Heart right ventricle (tissue), 16 donors: ENCODE data around the gene UBLCP1. TPM values are rescaled to one million over a fixed set of nuclear protein-coding genes. Genes with fewer than 3 reads are reported as not detected.
A peak's percentile ranks its signal among the peaks of the same experiment; 100 is the strongest.
"Not testable (repeated sequence)": the region's sequence is repeated elsewhere in the genome, so short reads cannot be mapped to it uniquely, and the experiment has no call there.

Experiments used
- ATAC-seq, 8 donors: fragments of 200-7000 bp; cut with Tn5 transposase; one replicate each; pipeline ENCODE4 v1.9.1; 2020; ENCODE audit warnings: mild to moderate bottlenecking in 8 of 8, moderate library complexity in 8 of 8, moderate number of reproducible peaks in 1 of 8
- DNase-seq, 2 donors: peaks; one replicate each; pipeline ENCODE4 v3.0.0-alpha.2; 2020
- H3K27ac ChIP-seq, 10 donors: fragments of 200-600 bp; sonication (generic) in 2 of 10; one replicate each; pipeline versions ENCODE4 v1.5.0 to v1.8.0; 2020 to 2022; ENCODE audit warnings: mild to moderate bottlenecking in 3 of 10
- H3K27me3 ChIP-seq, 7 donors: fragments of 200-600 bp; one replicate each; pipeline ENCODE4 v1.8.0; 2021 to 2022; ENCODE audit warnings: mild to moderate bottlenecking in 2 of 7
- H3K36me3 ChIP-seq, 9 donors: fragments of 200-600 bp; sonication (generic) in 1 of 9; one replicate each; pipeline versions ENCODE4 v1.5.0 to v1.8.0; 2020 to 2022; ENCODE audit warnings: mild to moderate bottlenecking in 2 of 9
- H3K4me1 ChIP-seq, 9 donors: fragments of 200-600 bp; sonication (generic) in 1 of 9; one replicate each; pipeline versions ENCODE4 v1.5.0 to v1.8.0; 2020 to 2022; ENCODE audit warnings: mild to moderate bottlenecking in 4 of 9
- H3K4me3 ChIP-seq, 10 donors: fragments of 200-600 bp; sonication (generic) in 2 of 10; one replicate each; pipeline versions ENCODE4 v1.5.0 to v1.8.0; 2020 to 2022; ENCODE audit warnings: mild to moderate bottlenecking in 7 of 10, moderate library complexity in 2 of 10
- H3K9me3 ChIP-seq, 11 donors: fragments of 200-600 bp in 10 of 11; sonication (generic) in 2 of 11; one replicate each; pipeline versions ENCODE4 v1.5.0 to v1.8.0; 2013 to 2022; ENCODE audit warnings: mild to moderate bottlenecking in 2 of 11, control low read depth in 1 of 11, moderate library complexity in 1 of 11
- WGBS, 2 donors: extraction: QIAGEN DNeasy Blood & Tissue Kit; methylation state at CpG; one replicate each; pipeline ENCODE4 v1.1.7; 2013; ENCODE audit warnings: inconsistent platforms in 1 of 2; 5-methylcytosine and 5-hydroxymethylcytosine counted together
- intact Hi-C, 10 donors: fragments of 100-400 bp; cut with DNase I; formaldehyde crosslinking; loops; one replicate each; pipeline versions ENCODE4 v1.11.1 to v1.14.2; 2022
- polyA plus RNA-seq, 2 donors: library from polyadenylated mRNA; stranded (reverse); fragments of 200-250 nt; gene quantifications; one replicate each; pipeline ENCODE4 v1.2.3, GENCODE V29; 2013
- total RNA-seq, 10 donors: library from RNA; stranded (reverse); fragmentation: NEBNext Ultra II Directional in 3 of 10; extraction: Animal tissue kit (Norgen Biotek cat#: 25700) in 3 of 10; gene quantifications; one replicate each; pipeline versions ENCODE4 v1.2.1 to v1.2.4, GENCODE V29; 2021 to 2023
- TF ChIP-seq, protein P1 (sequence below), 9 donors: fragments of 200-600 bp; sonication (generic) in 2 of 9; IDR thresholded peaks; one replicate each; pipeline versions ENCODE4 v1.5.0 to v1.8.0; 2021 to 2022; ENCODE audit warnings: antibody characterized with exemption in 9 of 9, mild to moderate bottlenecking in 5 of 9, moderate library complexity in 1 of 9
- donor health status: Arrhythmogenic right ventricular cardiomyopathy.
- donor health status: ischemic (EF 13 %, LVEDD 7.1; RV severe dilation, severe dysfunction).
- donor health status: healthy with polysubstance abuse.
- donor health status: DM: no; HTN: yes; CAD: no.
- donor health status: DM: no; HTN: no; CAD: no.
- donor health status: ischemic (EF 25% LVEDD 6.9; RV normal size, moderate dysfunction).
- donor health status: ischemic (EF 25% LVEDD 5.7; RV mildly dilated, moderate dysfunction).
- donor health status: healthy.
- donor health status: DM: yes; HTN: yes; CAD: no.
- donor health status: Ischemic cardiomyopathy.
- donor health status: ischemic (EF 35%, LVEDD 5.7; RV mildly dilated, moderate dysfunction).
- donor health status: nonischemic (EF 11% LVEDD 7.7; RV severe dilation, severe dysfunction).
- donor health status: DM: yes; HTN: yes; CAD: no.
- donor health status: PGD.
- donor health status: ischemic (EF 29% LVEDD 5.4; RV normal size, mild dysfunction).
- donor health status: nonischemic (EF 23%, LVEDD 6.1; RV moderate dilation, normal function).

UBLCP1 gene
- total and polyA plus RNA-seq, 12 donors, result 11.6 to 20.9 (median 13.9) TPM

DNA sequence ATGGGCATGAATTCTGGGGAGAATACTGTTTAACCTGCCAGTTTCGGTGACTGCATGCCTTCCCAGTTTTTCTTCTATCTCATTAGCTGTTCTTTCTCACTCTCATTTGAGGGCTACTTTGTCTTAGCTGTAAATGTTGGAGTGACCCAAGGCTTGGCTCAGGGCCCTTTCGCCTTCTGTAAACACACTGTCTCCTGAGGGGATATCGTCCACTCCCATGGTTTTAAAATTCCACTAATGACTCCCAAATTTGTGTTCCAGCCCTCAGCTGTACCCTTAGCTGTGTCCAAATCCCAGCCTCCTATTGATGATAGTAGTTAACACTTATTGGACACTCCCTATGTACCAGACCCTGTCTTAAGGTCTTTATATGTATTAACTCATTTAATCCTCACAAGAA lies 39.6 kb upstream of the UBLCP1 start:
- DNase-seq, result no peak
- Histone ChIP-seq H3K9me3 (no peaks in the 10 kb centered on the region), H3K4me3 (no peak overlapping the region), H3K4me1 (no peaks in the 10 kb centered on the region), H3K36me3 (no peaks in the 10 kb centered on the region), H3K27ac (no peak overlapping the region), H3K27me3 (no peaks in the 10 kb centered on the region)
- intact Hi-C loops, result no loop called here
- 73 to 74% methylated on average over 3 of the region's 3 CpGs for WGBS, 2 donors
- peak in 2 of 8 donors; percentile 47 to 62 for ATAC-seq
- TF ChIP-seq, protein P1, sequence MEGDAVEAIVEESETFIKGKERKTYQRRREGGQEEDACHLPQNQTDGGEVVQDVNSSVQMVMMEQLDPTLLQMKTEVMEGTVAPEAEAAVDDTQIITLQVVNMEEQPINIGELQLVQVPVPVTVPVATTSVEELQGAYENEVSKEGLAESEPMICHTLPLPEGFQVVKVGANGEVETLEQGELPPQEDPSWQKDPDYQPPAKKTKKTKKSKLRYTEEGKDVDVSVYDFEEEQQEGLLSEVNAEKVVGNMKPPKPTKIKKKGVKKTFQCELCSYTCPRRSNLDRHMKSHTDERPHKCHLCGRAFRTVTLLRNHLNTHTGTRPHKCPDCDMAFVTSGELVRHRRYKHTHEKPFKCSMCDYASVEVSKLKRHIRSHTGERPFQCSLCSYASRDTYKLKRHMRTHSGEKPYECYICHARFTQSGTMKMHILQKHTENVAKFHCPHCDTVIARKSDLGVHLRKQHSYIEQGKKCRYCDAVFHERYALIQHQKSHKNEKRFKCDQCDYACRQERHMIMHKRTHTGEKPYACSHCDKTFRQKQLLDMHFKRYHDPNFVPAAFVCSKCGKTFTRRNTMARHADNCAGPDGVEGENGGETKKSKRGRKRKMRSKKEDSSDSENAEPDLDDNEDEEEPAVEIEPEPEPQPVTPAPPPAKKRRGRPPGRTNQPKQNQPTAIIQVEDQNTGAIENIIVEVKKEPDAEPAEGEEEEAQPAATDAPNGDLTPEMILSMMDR (IDR thresholded peaks at IDR 0.05), result no peak

DNA sequence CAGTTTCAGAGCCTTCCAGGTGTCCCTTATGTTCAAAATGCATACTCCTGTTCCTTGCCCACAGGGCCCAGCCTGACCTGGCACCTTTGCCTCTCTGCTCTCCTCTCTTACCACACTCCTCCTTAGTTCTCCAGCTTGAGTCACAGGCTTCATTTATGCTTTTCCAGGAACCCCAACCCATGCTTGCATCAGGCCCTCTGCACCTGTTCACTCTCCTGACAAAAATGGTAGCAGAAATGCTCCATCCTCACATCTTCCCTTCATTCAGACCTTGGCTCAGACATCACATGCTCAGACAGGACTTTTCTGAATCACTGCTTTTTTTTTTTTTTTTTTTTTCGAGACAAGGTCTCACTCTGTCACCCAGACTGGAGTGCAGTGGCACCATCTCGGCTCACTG lies 38.6 kb upstream of the UBLCP1 start:
- ATAC-seq (no peak), DNase-seq (no peak)
- Histone ChIP-seq H3K27ac (no peak overlapping the region), H3K9me3 (no peaks in the 10 kb centered on the region), H3K4me1 (no peaks in the 10 kb centered on the region), H3K4me3 (no peak overlapping the region), H3K27me3 (no peaks in the 10 kb centered on the region), H3K36me3 (no peaks in the 10 kb centered on the region)
- WGBS, 2 donors, result 75 to 100% methylated on average over 2 of the region's 2 CpGs
- TF ChIP-seq, protein P1 (IDR thresholded peaks at IDR 0.05), result no peak
- intact Hi-C loops, result no loop called here

DNA sequence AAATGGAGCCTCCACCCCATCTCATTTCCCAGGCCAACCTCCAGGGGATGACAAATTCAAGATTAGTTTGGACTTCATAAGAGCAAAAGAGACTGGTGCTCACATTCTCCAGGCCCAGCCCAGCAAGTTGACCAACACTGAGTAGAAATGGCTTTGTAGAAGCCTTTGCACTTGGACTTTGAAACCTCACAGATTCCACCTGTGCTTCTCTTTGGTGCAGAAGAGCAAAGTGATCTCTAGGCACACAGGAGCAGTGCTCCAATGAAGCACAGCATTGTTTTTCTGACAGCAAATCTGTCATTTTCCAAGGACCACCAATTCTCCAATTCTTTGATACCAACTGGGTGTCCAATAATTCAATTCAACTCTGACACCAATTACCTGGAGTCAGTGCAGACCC lies 36.6 kb upstream of the UBLCP1 start:
- H3K36me3 ChIP-seq, result no peaks in the 10 kb centered on the region
- no peak overlapping the region for H3K4me3 ChIP-seq
- H3K9me3 ChIP-seq, result no peaks in the 10 kb centered on the region
- TF ChIP-seq, protein P1 (IDR thresholded peaks at IDR 0.05), result no peak
- ATAC-seq (no peak), DNase-seq (no peak)
- intact Hi-C loops, result no loop called here
- no peaks in the 10 kb centered on the region for H3K27me3 ChIP-seq
- H3K27ac ChIP-seq, result no peak overlapping the region
- no peaks in the 10 kb centered on the region for H3K4me1 ChIP-seq

DNA sequence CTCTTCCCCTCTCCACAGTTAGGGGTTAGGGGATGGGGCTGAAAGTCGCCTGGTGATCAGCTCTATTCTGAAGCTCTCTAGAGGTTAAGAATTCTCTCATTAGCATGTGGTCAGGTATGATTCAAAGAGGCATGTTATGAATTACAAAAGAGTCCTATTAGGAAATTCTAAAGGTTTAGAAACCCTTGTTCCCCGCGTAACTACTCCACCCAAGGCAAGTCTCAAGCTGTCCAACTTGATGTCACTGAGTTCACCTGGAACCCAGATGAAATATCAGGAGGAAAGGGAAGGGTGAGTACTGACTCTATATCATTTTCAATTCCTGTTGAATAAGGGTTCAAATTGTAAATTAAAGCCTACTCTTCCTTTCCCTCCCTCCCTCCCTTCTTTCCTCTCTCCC lies 35.6 kb upstream of the UBLCP1 start:
- 81 to 84% methylated on average over 3 of the region's 3 CpGs for WGBS, 2 donors
- Histone ChIP-seq H3K9me3 (no peaks in the 10 kb centered on the region), H3K4me1 (no peaks in the 10 kb centered on the region), H3K27ac (no peak overlapping the region), H3K4me3 (no peak overlapping the region), H3K27me3 (no peaks in the 10 kb centered on the region), H3K36me3 (no peaks in the 10 kb centered on the region)
- DNase-seq (no peak), ATAC-seq (no peak)
- TF ChIP-seq, protein P1 (IDR thresholded peaks at IDR 0.05), result no peak
- intact Hi-C loops, result no loop called here

DNA sequence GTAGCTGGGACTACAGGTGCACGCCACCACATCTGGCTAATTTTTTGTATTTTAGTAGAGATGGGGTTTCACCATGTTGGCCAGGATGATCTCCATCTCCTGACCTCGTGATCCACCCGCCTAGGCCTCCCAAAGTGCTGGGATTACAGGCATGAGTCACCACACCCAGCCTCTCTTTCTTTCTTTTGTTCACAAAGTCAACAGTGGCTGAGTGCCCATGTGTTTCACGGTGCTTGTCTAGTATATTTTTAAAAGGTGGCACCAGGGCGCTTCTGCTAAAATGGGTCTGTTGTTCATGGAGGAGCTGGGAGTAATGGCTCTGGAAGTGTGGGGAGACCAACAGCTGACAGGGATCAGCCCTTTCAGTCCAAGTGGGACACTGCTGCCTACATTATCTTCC lies 35.0 kb upstream of the UBLCP1 start:
- H3K27me3 ChIP-seq, H3K4me3 ChIP-seq, H3K36me3 ChIP-seq, H3K9me3 ChIP-seq, H3K27ac ChIP-seq, ATAC-seq, DNase-seq, intact Hi-C loops, H3K4me1 ChIP-seq: not testable (repeated sequence)
- 89 to 91% methylated on average over 5 of the region's 5 CpGs for WGBS, 2 donors
